Mucosa of descending colon (tissue), 3 donors: ENCODE data around the gene SCFD1. TPM values are rescaled to one million over a fixed set of nuclear protein-coding genes. Genes with fewer than 3 reads are reported as not detected.
"Not testable (repeated sequence)": the region's sequence is repeated elsewhere in the genome, so short reads cannot be mapped to it uniquely, and the experiment has no call there.

Experiments used
- ATAC-seq: fragments of 200-7000 bp; cut with Tn5 transposase; one replicate; pipeline ENCODE4 v1.9.1; 2020; ENCODE audit warnings: mild to moderate bottlenecking, moderate library complexity
- DNase-seq, 3 donors: peaks; one replicate each; pipeline ENCODE4 v3.0.0-alpha.2; 2020
- H3K36me3 ChIP-seq: fragments of 200-600 bp; one replicate; pipeline ENCODE4 v1.8.0; 2021; ENCODE audit warnings: low read depth, mild to moderate bottlenecking
- H3K4me1 ChIP-seq: fragments of 200-600 bp; one replicate; pipeline ENCODE4 v1.8.0; 2021; ENCODE audit warnings: low read depth, mild to moderate bottlenecking
- H3K4me3 ChIP-seq: fragments of 200-600 bp; one replicate; pipeline ENCODE4 v1.8.0; 2021; ENCODE audit warnings: mild to moderate bottlenecking
- H3K9me3 ChIP-seq: fragments of 200-600 bp; one replicate; pipeline ENCODE4 v1.8.0; 2021; ENCODE audit warnings: mild to moderate bottlenecking
- intact Hi-C, 2 donors: fragments of 100-400 bp; cut with DNase I in 1 of 2; cut with micrococcal nuclease in 1 of 2; formaldehyde crosslinking; loops; one replicate each; pipeline versions ENCODE4 v1.11.0 to v1.11.1; 2022; cut with DNase I, micrococcal nuclease
- total RNA-seq, 3 donors: library from RNA; stranded (reverse); fragmentation: NEBNext Ultra II Directional in 2 of 3; extraction: Animal tissue kit (Norgen Biotek cat#: 25700) in 2 of 3; gene quantifications; one replicate each; pipeline versions ENCODE4 v1.2.1 to v1.2.4, GENCODE V29; 2021 to 2023
- TF ChIP-seq, protein P1 (sequence below): fragments of 200-600 bp; IDR thresholded peaks from one replicate; pipeline ENCODE4 v1.8.0; 2022; ENCODE audit warnings: antibody characterized with exemption, mild to moderate bottlenecking
- donor health status: DM: no; HTN: no; CAD: no; lungs with moderate emphysema.
- donor health status: DM: no; HTN: no; CAD: no.
- donor health status: DM: no; HTN: yes; CAD: no.

Gene SCFD1
- total RNA-seq, 3 donors from 2014 or later, result 55.4 to 79.3 (median 56.5) TPM

DNA sequence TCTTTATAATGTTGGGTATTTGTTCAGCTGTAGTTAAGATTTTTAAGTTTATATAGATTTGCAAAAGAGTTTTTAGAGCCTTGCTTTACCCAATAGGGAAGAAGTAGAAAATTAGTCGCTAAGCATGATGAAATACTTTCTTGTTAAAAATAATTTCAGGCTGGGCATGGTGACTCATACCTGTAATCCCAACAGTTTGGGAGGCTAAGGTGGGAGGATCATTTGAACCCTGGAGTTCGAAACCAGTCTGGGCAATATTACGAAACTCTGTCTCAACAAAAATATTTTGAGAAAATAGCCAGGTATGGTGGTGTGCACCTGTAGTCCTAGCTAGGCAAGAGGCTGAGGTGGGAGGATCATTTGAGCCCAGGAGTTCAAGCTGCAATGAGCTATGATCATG is 18.7 kb upstream of the SCFD1 start:
- Histone ChIP-seq H3K4me3 (no peak overlapping the region), H3K4me1 (no peaks in the 10 kb centered on the region), H3K9me3 (no peaks in the 10 kb centered on the region), H3K36me3 (no peaks in the 10 kb centered on the region)
- no peak for ATAC-seq
- TF ChIP-seq, protein P1, sequence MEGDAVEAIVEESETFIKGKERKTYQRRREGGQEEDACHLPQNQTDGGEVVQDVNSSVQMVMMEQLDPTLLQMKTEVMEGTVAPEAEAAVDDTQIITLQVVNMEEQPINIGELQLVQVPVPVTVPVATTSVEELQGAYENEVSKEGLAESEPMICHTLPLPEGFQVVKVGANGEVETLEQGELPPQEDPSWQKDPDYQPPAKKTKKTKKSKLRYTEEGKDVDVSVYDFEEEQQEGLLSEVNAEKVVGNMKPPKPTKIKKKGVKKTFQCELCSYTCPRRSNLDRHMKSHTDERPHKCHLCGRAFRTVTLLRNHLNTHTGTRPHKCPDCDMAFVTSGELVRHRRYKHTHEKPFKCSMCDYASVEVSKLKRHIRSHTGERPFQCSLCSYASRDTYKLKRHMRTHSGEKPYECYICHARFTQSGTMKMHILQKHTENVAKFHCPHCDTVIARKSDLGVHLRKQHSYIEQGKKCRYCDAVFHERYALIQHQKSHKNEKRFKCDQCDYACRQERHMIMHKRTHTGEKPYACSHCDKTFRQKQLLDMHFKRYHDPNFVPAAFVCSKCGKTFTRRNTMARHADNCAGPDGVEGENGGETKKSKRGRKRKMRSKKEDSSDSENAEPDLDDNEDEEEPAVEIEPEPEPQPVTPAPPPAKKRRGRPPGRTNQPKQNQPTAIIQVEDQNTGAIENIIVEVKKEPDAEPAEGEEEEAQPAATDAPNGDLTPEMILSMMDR, result no peak
- DNase-seq, result no peak
- intact Hi-C loops, result no loop called here

DNA sequence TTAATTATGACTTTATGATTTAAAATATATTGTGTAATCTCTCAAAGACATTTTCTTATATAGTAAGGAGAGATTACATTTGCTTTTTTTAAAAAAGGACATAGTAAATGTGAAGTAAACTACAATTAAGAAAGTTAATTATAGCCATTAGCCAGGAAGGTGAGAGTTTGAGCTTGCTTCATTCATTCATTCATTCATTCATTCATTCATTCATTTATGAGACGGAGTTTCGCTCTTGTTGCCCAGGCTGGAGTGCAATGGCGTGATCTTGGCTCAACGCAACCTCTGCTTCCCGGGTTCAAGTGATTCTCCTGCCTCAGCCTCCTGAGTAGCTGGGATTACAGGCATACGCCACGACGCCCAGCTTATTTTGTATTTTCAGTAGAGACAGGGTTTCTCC is 17.4 kb upstream of the SCFD1 start:
- intact Hi-C loops, H3K9me3 ChIP-seq, DNase-seq, H3K4me3 ChIP-seq, H3K4me1 ChIP-seq, ATAC-seq, H3K36me3 ChIP-seq: not testable (repeated sequence)

DNA sequence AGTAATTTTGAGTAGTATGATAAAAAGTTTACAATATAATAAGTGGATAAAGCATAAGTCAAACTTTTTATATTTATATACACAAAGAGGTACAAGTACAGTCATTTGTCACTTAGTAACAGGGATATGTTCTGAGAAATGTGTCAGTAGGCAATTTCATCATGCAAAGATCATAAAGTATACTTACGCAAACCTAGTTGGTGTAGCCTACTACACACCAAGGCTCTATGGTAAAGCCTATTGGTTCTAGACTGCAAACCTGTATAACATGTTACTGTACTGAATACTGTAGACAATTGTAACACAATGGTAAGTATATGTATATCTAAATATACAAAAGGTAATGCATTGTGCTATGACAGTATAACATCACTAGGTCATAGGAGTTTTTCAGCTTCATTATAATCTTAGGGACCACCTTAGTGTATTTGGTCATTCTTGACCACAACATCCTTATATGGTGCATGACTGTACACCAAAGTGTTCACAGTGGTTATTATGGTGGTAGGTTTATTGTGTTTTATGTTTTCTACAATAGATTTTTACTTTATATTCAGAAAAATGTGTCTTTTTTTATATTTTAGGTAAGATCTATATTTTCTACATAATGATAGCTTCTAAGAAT is 14.9 kb upstream of the SCFD1 start:
- Histone ChIP-seq H3K4me1 (peaks cover 17% of the 10 kb centered on the region), H3K4me3 (no peak overlapping the region), H3K9me3 (no peaks in the 10 kb centered on the region), H3K36me3 (no peaks in the 10 kb centered on the region)
- DNase-seq, result no peak
- TF ChIP-seq, protein P1, result no peak
- intact Hi-C loops, result no loop called here
- peak; percentile 62 for ATAC-seq

DNA sequence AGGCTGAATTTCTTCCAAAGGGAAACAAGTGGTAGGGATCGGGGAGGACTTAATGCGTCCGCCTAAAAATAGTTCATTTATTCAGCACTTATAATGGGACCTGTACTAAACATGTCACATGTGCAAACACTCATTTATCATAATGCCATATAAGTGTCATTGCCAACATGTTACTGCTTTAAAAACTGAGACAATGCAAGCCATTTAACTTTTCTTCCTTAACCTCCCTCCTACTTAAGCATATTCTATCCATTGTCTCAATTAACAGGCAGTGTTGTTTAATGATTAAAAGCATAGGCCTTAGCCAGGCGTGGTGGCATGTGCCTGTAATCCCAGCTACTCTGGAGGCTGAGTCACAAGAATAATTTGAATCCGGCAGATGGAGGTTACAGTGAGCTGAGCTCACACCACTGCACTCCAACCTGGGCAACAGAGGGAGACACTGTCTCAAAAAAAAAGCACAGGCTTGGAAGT is 13.5 kb upstream of the SCFD1 start:
- TF ChIP-seq, protein P1, result no peak
- Histone ChIP-seq H3K9me3 (no peaks in the 10 kb centered on the region), H3K36me3 (no peaks in the 10 kb centered on the region), H3K4me3 (no peak overlapping the region), H3K4me1 (peaks cover 17% of the 10 kb centered on the region)
- intact Hi-C loops, result no loop called here
- DNase-seq (no peak), ATAC-seq (peak; percentile 90)

DNA sequence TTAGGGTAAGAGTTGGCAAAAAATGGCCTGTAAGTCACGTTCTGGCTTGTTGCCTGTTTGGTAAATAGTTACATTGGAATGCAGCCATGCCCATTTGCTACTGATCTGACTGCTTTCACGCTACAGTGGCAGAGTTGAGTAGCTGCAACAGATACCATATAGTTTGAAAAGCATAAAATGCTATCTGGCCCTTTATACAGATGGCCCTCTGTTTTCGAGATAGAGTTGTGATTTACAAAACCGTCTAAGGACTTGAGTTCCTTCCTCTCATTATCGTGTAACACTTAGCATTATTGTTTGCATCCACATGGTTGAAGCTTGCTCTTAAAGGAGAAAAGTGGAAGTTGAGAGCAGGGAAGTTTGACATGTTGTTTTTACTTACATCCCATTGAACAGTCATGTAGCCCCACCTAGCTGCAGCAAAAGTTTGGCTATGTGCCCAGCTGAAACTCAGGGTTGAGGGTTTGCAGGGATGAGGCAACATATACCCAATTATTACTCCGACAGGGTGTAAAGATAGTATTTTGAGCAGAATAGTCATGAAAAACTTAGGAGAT is 11.3 kb upstream of the SCFD1 start:
- intact Hi-C loops, result no loop called here
- Histone ChIP-seq H3K9me3 (no peaks in the 10 kb centered on the region), H3K4me1 (peaks cover 17% of the 10 kb centered on the region), H3K4me3 (no peak overlapping the region), H3K36me3 (no peaks in the 10 kb centered on the region)
- DNase-seq (peak in 2 of 3 donors; percentile 70 to 78), ATAC-seq (peak; percentile 75)
- TF ChIP-seq, protein P1, result no peak

DNA sequence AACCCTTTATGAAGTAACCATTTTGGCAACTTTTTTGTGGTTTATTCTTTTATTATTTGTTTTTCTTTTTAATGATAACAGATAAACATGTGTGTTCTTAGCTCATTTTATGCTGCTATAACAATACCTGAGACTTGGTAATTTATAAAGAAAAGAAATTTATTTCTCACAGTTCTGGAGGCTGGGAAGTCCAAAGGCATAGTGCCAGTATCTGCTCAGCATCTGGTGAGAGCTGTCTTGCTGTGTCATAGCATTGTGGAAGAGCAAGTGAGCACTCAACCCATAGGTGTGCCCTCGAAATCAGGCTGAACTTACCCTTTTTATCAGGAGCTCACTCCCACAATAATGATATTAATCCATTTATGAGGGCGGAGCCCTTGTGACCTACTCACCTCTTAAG is 8.0 kb upstream of the SCFD1 start:
- Histone ChIP-seq H3K4me1 (peaks cover 11% of the 10 kb centered on the region), H3K9me3 (no peaks in the 10 kb centered on the region), H3K4me3 (no peak overlapping the region), H3K36me3 (no peaks in the 10 kb centered on the region)
- TF ChIP-seq, protein P1, result no peak
- intact Hi-C loops, result no loop called here
- DNase-seq (no peak), ATAC-seq (no peak)
